Midbrain (tissue), 1 donor: ENCODE results near the gene DLX6.
"Not testable (repeated sequence)": the region's sequence is repeated elsewhere in the genome, so short reads cannot be mapped to it uniquely, and the experiment has no call there.

Source experiments
- DNase-seq: peaks from one replicate; lab custom pipeline; 2025; lab: John Stamatoyannopoulos, UW

DLX6 gene

GRCh38 chr7:97024209-97025129 is 19.1 kb downstream of the DLX6 start, which contains the start of gene DLX5:
TSS of gene DLX5 (minus strand) at chr7:97024831. CDS start at chr7:97024623, 208 bp downstream.
- DNase-seq: no peak

- no peak for DNase-seq
Measured at GRCh38 chr7:97025130-97025499, 19.8 kb downstream of the DLX6 start.

- DNase-seq: peak; percentile 30
Measured at GRCh38 chr7:97025983-97026714, 20.8 kb downstream of the DLX6 start.

GRCh38 chr7:97026715-97027426 is 21.5 kb downstream of the DLX6 start:
- DNase-seq: no peak

- peak; percentile 83 for DNase-seq
Measured at GRCh38 chr7:97027427-97028234, 22.3 kb downstream of the DLX6 start.

- not testable (repeated sequence) for DNase-seq
Measured at GRCh38 chr7:97034213-97034852, 29.0 kb downstream of the DLX6 start.

- no peak for DNase-seq
Measured at GRCh38 chr7:97039374-97040065, 34.2 kb downstream of the DLX6 start.

- DNase-seq: no peak
Measured at GRCh38 chr7:97043281-97043680, 37.9 kb downstream of the DLX6 start.
